Natural killer cell (primary cell): ENCODE results near the gene AHDC1. TPM values are rescaled to one million over a fixed set of nuclear protein-coding genes. Genes with fewer than 3 reads are reported as not detected.

Experiments
- ATAC-seq, 3 donors: fragments of 150-1000 bp in 2 of 3; fragments of 200-7000 bp in 1 of 3; cut with Tn5 transposase; 1 replicate in 1 of 3; 2 replicates in 2 of 3; pipeline ENCODE4 v1.10.0; 2021; ENCODE audit warnings: mild to moderate bottlenecking in 2 of 3, moderate library complexity in 2 of 3
- DNase-seq, 2 donors: peaks; one replicate each; pipeline versions ENCODE4 v3.0.0 to v3.0.0-alpha.2; 2013 to 2021; ENCODE audit warnings: mixed read lengths in 1 of 2
- H3K27ac ChIP-seq: one replicate; pipeline ENCODE4 v1.5.1; 2013; ENCODE audit warnings: mild to moderate bottlenecking, low read length
- H3K27me3 ChIP-seq: one replicate; pipeline ENCODE4 v1.6.1; 2013; ENCODE audit warnings: low read length; ENCODE audit not compliant: control insufficient read depth, insufficient read depth
- H3K36me3 ChIP-seq: one replicate; pipeline ENCODE4 v1.6.1; 2013; ENCODE audit warnings: low read length; ENCODE audit not compliant: control insufficient read depth, insufficient read depth
- H3K4me1 ChIP-seq: one replicate; pipeline ENCODE4 v1.6.1; 2013; ENCODE audit warnings: low read length; ENCODE audit not compliant: control insufficient read depth, insufficient read depth
- H3K4me3 ChIP-seq: one replicate; pipeline ENCODE4 v1.5.1; 2013; ENCODE audit warnings: low read length
- H3K9me3 ChIP-seq: one replicate; pipeline ENCODE4 v1.6.1; 2013; ENCODE audit warnings: low read length; ENCODE audit not compliant: control insufficient read depth, insufficient read depth
- H3K27ac Mint-ChIP-seq, 2 donors: one replicate each; pipeline ENCODE4 v1.8.0; 2022; ENCODE audit warnings: mild to moderate bottlenecking in 2 of 2, mixed read lengths in 2 of 2, moderate library complexity in 1 of 2
- H3K27me3 Mint-ChIP-seq, 2 donors: one replicate each; pipeline ENCODE4 v1.8.0; 2022; ENCODE audit warnings: low read depth in 2 of 2, mixed read lengths in 2 of 2
- H3K36me3 Mint-ChIP-seq: one replicate; pipeline ENCODE4 v1.8.0; 2022; ENCODE audit warnings: mixed read lengths
- H3K4me1 Mint-ChIP-seq, 2 donors: one replicate each; pipeline ENCODE4 v1.8.0; 2022; ENCODE audit warnings: mixed read lengths in 2 of 2
- H3K4me3 Mint-ChIP-seq: one replicate; pipeline ENCODE4 v1.8.0; 2022; ENCODE audit warnings: mild to moderate bottlenecking, moderate library complexity, mixed read lengths
- H3K9me3 Mint-ChIP-seq, 2 donors: one replicate each; pipeline ENCODE4 v1.8.0; 2022; ENCODE audit warnings: mixed read lengths in 2 of 2
- WGBS: methylation state at CpG from one replicate; pipeline ENCODE4 v1.1.7; 2013; ENCODE audit warnings: missing lambda C conversion rate; ENCODE audit not compliant: insufficient coverage; 5-methylcytosine and 5-hydroxymethylcytosine counted together
- intact Hi-C: fragments of 100-400 bp; cut with micrococcal nuclease; formaldehyde crosslinking; loops from one replicate; pipeline ENCODE4 v1.14.2; 2022
- total RNA-seq, 4 donors: library from RNA; stranded (reverse); fragments of 120-200 nt in 1 of 4; gene quantifications; one replicate each; pipeline versions ENCODE4 v1.2.3 to v1.2.4, GENCODE V29; 2013 to 2022
- TF ChIP-seq, protein P1 (sequence below): fragments of 200-600 bp; IDR thresholded peaks from one replicate; pipeline ENCODE4 v1.8.0; 2022; ENCODE audit warnings: antibody characterized with exemption

AHDC1 gene
- total RNA-seq, 3 donors from 2014 or later (not counting 1 experiment from before 2014, with no cell fraction given): 39.6 to 67.0 (median 47.0) TPM

DNA sequence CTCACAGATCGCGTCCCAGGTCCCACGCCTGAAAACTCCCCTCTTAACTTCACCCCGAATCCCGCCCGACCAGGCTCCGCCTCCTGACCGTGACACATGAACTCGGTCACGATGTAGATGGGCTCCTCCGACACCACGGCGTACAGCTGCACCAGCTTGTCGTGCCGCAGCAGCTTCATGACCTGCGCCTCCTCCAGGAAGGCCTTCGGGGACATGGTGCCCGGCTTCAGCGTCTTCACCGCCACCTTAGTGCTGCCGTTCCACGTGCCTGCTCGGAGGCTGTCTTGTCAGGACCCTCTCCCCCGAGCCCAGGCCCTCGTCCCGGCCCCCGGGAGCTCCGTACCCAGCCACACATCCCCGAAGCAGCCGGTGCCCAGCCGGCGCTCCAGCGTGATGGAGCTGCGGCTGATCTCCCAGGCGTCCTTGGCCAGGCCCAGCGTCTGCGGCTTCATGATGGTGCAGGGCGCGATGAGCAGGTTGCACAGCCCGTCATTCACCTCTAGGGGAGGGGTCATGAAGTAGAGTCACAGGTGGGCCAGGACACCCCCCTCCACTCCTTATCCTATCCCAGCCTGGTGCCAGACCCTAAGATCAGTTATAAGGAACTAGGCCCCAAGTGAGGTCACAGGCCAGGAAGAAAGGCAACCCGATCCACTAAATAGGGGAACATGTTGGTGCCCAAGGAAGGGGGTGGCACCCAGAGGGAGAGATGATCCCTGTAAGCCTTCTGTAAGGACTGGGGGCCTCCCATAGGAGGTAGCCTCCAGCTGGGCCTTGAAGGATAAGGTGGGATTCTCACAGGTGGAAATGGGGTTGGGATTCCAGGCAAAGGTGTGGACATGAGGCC lies 11.6 kb upstream of the AHDC1 start:
- Mint-ChIP-seq H3K27me3 (no peaks in the 10 kb centered on the region), H3K9me3 (no peaks in the 10 kb centered on the region), H3K27ac (peak overlapping the region in 1 of 2 donors; percentile 82), H3K4me3 (peak overlapping the region; percentile 52), H3K4me1 (peaks cover 60 to 76% of the 10 kb centered on the region in 2 donors), H3K36me3 (peaks cover 11% of the 10 kb centered on the region)
- Histone ChIP-seq H3K9me3 (no peaks in the 10 kb centered on the region), H3K27ac (peak overlapping the region; percentile 86), H3K27me3 (no peaks in the 10 kb centered on the region), H3K4me3 (no peak overlapping the region), H3K36me3 (peaks cover 83% of the 10 kb centered on the region), H3K4me1 (peaks cover 90% of the 10 kb centered on the region)
- TF ChIP-seq, protein P1, sequence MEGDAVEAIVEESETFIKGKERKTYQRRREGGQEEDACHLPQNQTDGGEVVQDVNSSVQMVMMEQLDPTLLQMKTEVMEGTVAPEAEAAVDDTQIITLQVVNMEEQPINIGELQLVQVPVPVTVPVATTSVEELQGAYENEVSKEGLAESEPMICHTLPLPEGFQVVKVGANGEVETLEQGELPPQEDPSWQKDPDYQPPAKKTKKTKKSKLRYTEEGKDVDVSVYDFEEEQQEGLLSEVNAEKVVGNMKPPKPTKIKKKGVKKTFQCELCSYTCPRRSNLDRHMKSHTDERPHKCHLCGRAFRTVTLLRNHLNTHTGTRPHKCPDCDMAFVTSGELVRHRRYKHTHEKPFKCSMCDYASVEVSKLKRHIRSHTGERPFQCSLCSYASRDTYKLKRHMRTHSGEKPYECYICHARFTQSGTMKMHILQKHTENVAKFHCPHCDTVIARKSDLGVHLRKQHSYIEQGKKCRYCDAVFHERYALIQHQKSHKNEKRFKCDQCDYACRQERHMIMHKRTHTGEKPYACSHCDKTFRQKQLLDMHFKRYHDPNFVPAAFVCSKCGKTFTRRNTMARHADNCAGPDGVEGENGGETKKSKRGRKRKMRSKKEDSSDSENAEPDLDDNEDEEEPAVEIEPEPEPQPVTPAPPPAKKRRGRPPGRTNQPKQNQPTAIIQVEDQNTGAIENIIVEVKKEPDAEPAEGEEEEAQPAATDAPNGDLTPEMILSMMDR: no peak
- intact Hi-C loops: no loop called here
- 94% methylated on average over 40 of the region's 41 CpGs for WGBS
- ATAC-seq (no peak), DNase-seq (no peak)

DNA sequence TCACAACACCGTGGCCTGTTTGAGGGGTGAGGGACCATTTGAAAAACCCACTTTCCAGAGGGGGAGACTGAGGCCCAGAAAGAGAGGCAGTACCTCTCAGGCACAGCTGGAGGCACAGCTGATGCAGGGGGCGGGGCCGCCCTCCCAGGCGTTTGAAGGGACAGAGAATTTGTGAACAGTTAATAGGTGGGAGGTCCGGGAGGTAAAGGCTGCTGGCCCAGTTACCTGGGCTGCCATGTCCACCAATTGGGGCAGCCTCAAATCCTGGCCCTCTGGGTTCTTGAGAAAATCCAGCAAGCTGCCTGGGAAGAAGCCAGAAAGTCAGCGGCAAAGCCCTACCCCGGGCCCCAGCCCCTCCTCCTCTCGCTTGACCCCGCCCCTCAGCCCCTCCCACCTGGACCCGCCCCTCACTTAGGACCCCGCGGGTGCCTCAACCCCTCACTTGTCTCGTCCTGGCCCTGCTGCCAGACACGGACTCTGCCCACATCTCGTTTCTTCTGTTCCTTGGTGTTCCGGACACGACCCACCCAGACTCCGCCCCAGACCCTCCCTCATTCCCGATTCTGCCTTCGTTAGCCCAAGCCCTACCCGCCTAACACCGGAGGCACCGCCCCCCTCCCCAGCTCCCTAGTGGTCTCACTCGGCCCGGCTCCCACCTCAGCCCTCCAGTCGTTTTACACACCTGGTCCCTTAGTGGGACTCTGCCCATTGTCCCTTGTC lies 10.8 kb upstream of the AHDC1 start:
- peaks cover 90% of the 10 kb centered on the region for H3K4me1 ChIP-seq
- H3K27ac Mint-ChIP-seq: peak overlapping the region in 1 of 2 donors; percentile 82

DNA sequence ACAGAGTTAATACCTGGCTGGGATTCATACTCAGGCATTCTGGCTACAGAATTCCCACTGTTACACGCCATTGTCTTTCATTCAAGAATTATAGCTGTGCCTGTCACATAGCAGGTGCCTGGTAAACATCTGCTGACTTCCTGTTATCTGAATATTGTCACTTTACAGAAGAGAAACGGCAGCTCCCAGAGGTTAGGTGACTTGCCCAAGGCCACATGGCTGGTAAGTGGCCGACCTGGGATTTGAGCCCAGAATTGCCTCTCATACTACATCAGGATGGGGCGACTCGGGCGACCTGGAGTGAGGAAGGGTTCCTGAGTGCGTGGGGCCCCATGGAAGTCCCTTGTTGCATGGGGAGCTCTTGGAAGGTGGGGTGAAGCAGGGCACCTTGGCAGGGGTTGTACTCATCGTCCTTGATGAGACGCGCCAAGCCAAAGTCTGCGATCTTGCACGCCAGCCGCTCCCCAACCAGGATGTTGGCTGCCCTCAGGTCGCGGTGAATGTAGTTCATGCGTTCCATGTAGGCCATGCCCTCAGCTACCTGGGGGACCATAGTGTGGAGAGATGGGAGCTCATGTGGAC lies 10.2 kb upstream of the AHDC1 start:
- intact Hi-C loops: no loop called here
- H3K4me1 ChIP-seq: peaks cover 90% of the 10 kb centered on the region
- ATAC-seq (no peak), DNase-seq (peak in 1 of 2 donors; percentile 41)
- no peak overlapping the region for H3K4me3 Mint-ChIP-seq
- H3K27me3 ChIP-seq: no peaks in the 10 kb centered on the region
- peak overlapping the region in 1 of 2 donors; percentile 82 for H3K27ac Mint-ChIP-seq
- no peaks in the 10 kb centered on the region for H3K27me3 Mint-ChIP-seq
- peaks cover 75% of the 10 kb centered on the region for H3K36me3 ChIP-seq
- H3K9me3 ChIP-seq: no peaks in the 10 kb centered on the region
- H3K9me3 Mint-ChIP-seq: no peaks in the 10 kb centered on the region
- TF ChIP-seq, protein P1: no peak
- H3K36me3 Mint-ChIP-seq: peaks cover 11% of the 10 kb centered on the region
- H3K4me3 ChIP-seq: no peak overlapping the region
- WGBS: 87% methylated on average over 16 of the region's 16 CpGs
- no peak overlapping the region for H3K27ac ChIP-seq
- H3K4me1 Mint-ChIP-seq: peaks cover 51 to 68% of the 10 kb centered on the region in 2 donors

More for the DNA sequence above, 10.8 kb upstream of the AHDC1 start:
- H3K27ac ChIP-seq: no peak overlapping the region
- Mint-ChIP-seq H3K9me3 (no peaks in the 10 kb centered on the region), H3K27me3 (no peaks in the 10 kb centered on the region), H3K4me1 (peaks cover 57 to 74% of the 10 kb centered on the region in 2 donors), H3K4me3 (peak overlapping the region; percentile 52), H3K36me3 (peaks cover 11% of the 10 kb centered on the region)
- intact Hi-C loops: no loop called here
- H3K27me3 ChIP-seq: no peaks in the 10 kb centered on the region
- WGBS: 77% methylated on average over 26 of the region's 26 CpGs
- TF ChIP-seq, protein P1: no peak
- H3K9me3 ChIP-seq: no peaks in the 10 kb centered on the region
- DNase-seq: no peak
- ATAC-seq: no peak
- peaks cover 79% of the 10 kb centered on the region for H3K36me3 ChIP-seq
- no peak overlapping the region for H3K4me3 ChIP-seq
